ENCODE measurements around the gene KCNA10.

The KCNA10 gene

GRCh38 chr1:110487726-110488125, 31.2 kb downstream of the KCNA10 start:
- TF ChIP-seq, protein P1, sequence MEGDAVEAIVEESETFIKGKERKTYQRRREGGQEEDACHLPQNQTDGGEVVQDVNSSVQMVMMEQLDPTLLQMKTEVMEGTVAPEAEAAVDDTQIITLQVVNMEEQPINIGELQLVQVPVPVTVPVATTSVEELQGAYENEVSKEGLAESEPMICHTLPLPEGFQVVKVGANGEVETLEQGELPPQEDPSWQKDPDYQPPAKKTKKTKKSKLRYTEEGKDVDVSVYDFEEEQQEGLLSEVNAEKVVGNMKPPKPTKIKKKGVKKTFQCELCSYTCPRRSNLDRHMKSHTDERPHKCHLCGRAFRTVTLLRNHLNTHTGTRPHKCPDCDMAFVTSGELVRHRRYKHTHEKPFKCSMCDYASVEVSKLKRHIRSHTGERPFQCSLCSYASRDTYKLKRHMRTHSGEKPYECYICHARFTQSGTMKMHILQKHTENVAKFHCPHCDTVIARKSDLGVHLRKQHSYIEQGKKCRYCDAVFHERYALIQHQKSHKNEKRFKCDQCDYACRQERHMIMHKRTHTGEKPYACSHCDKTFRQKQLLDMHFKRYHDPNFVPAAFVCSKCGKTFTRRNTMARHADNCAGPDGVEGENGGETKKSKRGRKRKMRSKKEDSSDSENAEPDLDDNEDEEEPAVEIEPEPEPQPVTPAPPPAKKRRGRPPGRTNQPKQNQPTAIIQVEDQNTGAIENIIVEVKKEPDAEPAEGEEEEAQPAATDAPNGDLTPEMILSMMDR (conservative IDR thresholded peaks at IDR 0.05; ENCODE audit: low read depth, low read length), result no peak
- H3K4me3 ChIP-seq (ENCODE audit: low read length), result no peak overlapping the region
- DNase-seq (ENCODE audit: low read depth), result no peak

GRCh38 chr1:110485725-110486124, 33.2 kb downstream of the KCNA10 start:
- TF ChIP-seq, protein P1 (conservative IDR thresholded peaks at IDR 0.05; ENCODE audit: low read depth, low read length), result no peak
- no peak for DNase-seq (ENCODE audit: low read depth)
- no peak overlapping the region for H3K4me3 ChIP-seq (ENCODE audit: low read length)

- TF ChIP-seq, protein P1 (conservative IDR thresholded peaks at IDR 0.05; ENCODE audit: low read depth, low read length), result no peak
- no peak overlapping the region for H3K4me3 ChIP-seq (ENCODE audit: low read length)
- no peak for DNase-seq (ENCODE audit: low read depth)
These were observed 34.2 kb downstream of the KCNA10 start for GRCh38 chr1:110484801-110485200.

DNA sequence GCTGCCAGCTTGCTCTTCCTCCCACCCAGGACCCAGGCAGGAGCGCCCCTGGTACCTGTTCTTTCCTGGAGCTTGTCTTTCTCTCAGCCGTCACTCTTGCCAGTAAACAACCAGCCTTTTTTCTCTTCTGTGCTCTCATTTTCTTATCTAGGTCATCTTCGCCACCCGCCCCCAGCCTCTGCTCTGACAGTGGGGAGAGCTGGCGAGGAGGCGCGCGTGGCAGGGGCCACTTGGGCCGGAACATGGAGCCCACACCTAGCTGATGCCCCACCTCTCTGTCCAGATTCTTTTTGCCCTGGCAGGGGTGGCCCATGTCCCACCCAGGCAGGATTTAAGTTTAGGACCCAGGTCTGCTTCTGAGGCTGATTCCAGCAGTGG, 35.7 kb downstream of the KCNA10 start:
- H3K4me3 ChIP-seq (ENCODE audit: low read length), result no peak overlapping the region
- DNase-seq (ENCODE audit: low read depth), result no peak
- TF ChIP-seq, protein P1 (conservative IDR thresholded peaks at IDR 0.05; ENCODE audit: low read depth, low read length), result no peak

DNA sequence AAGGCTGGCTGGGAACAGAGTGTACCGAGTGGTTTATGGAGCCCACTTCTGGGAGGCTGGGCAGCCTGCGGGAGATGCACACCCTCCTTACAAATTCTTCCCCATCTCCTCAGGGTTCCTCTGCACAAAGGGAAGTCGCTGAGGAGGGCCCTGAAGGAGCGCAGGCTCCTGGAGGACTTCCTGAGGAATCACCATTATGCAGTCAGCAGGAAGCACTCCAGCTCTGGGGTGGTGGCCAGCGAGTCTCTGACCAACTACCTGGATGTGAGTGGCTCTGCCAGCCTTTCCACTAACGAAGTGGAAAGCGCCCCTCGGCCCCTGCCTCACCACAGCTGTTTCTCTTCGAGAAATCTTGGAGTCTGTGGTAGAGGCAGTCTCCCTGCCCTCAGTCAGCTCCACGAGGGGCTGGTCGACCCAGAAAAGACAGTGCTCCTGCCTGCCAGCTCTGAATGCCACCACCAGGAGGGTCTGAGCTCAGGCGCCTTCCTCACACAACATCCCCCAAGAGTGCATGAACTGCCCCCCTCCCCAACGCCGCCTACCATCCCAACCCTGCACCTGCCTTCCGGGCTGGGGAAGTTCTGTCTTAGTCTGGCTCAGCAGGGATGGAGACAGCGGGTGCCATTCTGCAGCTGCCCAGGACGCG, 36.2 kb downstream of the KCNA10 start:
- H3K4me3 ChIP-seq (ENCODE audit: low read length), result no peak overlapping the region
- no peak for DNase-seq (ENCODE audit: low read depth)
- TF ChIP-seq, protein P1 (conservative IDR thresholded peaks at IDR 0.05; ENCODE audit: low read depth, low read length), result no peak

DNA sequence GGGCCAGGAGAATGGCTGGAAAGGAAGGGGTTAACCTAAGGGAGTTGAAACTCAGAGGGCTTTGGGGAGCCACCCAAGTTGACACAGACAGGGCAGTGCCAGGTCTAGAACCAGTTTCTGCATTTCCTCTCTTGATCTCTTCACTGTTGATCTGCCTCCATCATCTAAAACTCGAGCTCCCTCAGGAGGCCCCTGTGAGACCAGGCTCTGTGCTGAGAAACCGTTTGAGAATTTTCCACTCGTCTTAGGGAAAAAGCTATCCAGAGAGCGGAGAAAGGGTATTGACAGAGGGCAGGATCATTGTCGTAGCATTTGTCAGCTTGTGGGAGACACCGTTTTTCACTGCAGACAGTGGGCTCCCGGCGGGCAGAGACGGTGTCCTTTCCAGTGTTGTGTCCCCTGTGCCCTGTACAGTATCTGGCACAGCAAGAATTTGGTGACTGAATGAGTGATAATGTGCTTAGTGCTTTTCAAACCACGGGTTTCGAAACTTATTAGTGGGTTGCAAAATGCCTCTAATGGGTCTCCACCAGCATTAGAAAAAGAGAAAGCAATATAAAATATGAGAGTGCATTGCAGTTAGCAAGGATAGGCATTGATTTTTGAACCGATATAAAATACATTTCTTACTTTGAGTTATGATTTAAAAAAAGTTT, 36.9 kb downstream of the KCNA10 start:
- no peak for DNase-seq (ENCODE audit: low read depth)
- H3K4me3 ChIP-seq (ENCODE audit: low read length), result no peak overlapping the region
- TF ChIP-seq, protein P1 (conservative IDR thresholded peaks at IDR 0.05; ENCODE audit: low read depth, low read length), result no peak

All from retinal pigment epithelial cell (primary cell).